NCI-H774 (cell line): Measurements from ENCODE around the gene BACH2.
"Not testable (repeated sequence)": the region's sequence is repeated elsewhere in the genome, so short reads cannot be mapped to it uniquely, and the experiment has no call there.

Experiments
- DNase-seq: peaks from one replicate; lab custom pipeline; 2025; lab: John Stamatoyannopoulos, UW

Gene BACH2

DNA sequence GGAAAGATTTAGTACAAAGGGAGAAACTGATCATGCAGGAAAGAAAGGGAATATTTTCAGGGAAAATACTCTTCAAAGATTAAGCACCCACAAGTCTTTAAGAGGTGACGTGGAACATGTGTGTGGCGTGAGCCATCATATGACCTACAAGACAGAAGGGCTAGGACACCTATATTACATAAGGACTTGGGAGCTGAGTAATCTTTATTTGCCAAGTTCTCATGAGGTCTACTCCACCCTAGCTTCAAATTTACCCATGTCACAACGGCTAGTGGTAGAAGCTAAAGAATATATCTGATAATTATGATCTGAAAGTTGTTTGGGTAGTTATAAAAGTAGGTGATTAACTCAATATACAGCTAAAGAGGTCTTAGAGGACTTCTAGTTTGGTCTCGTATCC, 234.6 kb downstream of the BACH2 start:
- no peak for DNase-seq

DNA sequence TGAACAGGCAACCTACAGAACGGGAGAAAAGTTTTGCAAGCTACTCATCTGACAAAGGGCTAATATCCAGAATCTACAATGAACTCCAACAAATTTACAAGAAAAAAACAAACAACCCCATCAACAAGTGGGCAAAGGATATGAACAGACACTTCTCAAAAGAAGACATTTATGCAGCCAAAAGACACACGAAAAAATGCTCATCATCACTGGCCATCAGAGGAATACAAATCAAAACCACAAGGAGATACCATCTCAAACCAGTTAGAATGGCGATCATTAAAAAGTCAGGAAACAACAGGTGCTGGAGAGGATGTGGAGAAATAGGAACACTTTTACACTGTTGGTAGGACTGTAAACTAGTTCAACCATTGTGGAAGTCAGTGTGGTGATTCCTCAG, 237.5 kb downstream of the BACH2 start:
- not testable (repeated sequence) for DNase-seq

DNA sequence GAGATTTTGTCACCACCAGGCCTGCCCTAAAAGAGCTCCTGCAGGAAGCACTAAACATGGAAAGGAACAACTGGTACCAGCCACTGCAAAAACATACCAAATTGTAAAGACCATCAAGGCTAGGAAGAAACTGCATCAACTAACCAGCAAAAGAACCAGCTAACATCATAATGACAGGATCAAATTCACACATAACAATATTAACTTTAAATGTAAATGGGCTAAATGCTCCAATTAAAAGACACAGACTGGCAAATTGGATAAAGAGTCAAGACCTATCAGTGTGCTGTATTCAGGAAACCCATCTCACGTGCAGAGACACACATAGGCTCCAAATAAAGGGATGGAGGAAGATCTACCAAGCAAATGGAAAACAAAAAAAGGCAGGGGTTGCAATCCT, 240.7 kb downstream of the BACH2 start:
- DNase-seq, result not testable (repeated sequence)

DNA sequence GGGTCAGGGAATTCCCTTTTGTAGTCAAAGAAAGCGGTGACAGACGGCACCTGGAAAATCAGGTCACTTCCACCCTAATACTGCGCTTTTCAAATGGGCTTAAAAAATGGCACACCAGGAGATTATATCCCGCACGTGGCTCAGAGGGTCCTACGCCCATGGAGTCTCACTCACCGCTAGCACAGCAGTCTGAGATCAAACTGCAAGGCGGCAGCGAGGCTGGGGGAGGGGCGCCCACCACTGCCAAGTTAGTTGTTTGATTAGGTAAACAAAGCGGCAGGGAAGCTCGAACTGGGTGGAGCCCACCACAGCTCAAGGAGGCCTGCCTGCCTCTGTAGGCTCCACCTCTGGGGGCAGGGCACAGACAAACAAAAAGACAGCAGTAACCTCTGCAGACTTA, 242.4 kb downstream of the BACH2 start:
- not testable (repeated sequence) for DNase-seq

DNA sequence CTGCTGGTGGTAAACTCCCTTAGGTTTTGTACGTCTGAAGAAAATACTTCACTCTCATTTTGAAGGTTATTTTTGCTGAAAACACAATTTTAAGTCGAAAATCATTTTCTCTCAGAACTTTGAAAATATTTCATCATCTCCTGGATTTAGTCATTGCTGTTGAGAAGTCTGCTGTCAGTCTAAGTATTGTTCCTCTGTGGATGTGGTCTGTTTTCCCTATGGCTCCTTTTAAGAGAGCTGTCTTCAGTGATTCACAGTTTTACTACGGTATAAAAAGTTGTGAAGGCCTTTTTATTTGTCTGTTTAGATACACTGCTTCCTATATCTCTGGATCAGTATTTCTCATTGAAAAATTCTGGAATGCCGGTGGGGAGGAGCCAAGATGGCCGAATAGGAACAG, 243.0 kb downstream of the BACH2 start:
- DNase-seq, result no peak

DNA sequence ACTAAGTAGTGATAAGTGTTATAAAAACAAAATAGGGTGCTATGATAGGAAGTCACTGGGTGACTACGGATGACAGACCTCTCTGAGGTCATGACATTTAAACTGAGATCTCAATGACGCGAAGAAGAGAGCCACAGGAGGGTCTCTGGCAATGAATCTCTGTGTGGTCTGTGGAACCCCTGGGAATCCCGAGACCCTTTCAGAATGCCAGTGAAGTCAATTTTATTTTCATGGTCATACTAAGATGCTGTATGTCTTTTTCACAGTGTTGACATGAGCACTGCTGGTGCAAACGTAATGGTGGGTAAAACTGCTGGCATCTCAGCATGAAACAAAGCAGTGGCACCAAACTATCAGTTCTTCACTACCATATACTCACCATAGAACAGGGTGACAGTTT, 247.3 kb downstream of the BACH2 start:
- DNase-seq, result no peak

DNA sequence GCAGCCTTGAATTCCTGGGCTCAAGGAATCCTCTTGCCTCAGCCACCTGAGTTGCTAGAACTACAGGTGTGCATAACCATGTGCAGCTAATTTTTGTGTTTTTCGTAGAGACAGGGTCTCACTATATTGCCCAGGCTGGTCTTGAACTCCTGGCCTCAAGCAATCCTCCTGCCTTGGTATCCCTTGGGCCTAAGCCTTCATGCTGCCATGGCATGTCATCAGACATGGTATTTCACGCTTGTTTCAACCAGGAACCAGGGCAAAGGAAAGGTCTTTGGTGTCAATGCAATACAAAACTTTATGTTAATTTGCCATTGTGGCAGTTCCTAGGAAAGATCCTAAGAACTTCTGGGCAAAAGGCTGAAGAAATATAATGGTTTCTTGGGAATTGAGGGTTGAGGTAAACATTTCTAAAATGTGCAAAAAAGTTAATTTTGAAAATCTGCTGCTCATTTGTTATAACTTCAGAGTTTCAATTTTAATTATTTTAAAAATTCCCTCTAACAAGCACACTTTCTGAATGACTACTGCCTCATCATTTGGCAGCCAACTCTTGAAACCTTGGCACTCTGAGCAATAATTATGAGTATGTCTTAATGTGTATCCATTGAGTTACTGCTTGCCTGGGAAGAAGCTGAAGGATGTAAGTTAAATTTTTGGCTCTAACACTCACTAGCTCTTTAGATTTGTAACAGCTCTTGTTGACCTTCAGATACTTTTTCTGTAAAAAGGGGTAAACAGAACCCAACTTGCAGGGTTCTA, 248.3 kb downstream of the BACH2 start:
- no peak for DNase-seq

DNA sequence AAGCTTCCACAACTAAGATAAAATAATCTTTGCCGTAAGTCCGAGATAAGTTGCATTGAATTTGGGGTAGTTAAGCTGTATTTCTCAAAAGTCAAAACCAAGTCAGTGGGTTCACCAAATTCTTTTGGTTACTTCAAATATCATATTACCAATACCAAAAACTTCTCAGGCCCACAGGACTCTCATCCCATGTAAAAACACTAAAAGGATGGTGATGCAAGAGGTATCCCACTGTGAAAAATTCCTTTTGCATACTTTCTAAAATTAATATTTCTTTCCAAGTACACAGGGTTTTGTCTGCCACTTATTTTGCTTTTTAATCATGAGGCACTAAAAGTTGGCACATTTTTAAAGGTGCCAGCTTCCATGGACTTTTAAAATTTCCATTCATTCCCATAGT, 251.1 kb downstream of the BACH2 start:
- DNase-seq, result no peak

DNA sequence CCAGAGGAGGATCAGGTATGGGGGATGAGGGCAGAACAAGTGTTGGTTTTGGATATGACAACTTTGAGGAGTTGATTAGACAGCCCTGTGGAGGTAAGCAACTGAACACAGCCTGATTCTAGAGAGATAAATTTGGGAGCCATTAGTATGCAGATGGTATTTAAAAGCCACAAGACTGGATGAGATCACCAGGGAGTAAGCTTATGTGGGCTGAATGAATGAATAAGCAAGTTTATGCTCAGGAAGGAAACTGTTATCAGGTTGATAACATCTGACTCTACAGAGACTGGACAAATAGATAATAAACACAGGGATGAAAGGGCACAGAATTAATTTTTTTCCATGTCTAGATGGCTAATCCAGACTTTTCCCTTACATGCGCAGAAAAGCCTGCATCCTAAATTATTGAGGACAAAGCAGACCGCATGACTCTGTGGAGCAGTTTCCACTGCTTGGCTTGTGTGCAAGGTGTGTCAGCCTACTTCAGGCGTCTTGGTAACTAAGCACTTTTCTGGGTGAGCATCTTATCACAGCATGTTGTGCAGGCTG, 251.7 kb downstream of the BACH2 start:
- no peak for DNase-seq

DNA sequence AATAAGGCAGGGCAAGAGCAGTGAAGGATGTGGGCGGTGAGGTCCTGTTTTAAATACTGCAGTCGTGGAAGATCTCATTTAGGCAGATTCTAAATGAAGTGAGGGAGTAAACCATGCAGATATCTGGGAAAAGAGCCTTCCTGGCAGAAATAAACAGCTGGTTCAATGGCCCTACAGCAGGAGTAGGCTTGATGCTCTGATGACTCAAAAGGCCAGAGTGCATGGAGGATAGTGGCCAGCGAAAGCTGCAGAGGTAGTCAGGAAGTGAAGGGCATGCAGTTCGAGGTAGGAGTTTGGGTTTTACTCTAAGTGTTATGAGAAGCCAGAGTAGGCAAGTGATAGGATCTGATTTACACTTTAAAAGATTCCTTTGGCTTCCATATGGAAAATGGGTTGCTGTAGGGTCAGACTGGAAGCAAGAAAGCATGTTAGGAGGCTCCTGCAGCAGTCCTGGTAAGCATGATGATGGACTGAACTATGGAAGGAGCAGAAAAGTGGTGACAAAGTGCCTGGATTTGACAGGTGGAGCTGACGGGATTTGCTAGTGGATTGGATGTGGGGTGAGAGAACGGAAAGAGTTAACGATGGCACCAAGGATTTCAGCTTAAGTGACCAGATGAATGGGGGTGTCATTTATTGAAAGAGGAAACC, 252.3 kb downstream of the BACH2 start:
- no peak for DNase-seq

DNA sequence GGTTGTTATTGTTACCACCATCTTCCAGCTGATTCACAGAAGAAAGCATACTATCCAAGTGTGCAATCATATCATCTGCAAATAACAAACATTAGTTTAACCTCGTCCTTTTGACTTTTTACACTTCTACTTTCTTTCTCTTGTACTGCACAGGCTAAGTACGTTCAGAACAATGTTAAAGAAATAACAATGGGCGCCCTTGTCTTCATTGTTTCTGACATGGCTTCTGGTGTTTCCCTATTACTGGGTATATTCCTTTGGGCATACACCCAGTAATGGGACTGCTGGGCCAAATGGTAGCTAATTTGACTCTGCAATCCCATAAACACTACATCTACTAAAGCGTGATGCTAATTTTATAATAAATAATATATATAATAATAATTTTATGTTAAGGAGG, 255.7 kb downstream of the BACH2 start:
- DNase-seq, result no peak

DNA sequence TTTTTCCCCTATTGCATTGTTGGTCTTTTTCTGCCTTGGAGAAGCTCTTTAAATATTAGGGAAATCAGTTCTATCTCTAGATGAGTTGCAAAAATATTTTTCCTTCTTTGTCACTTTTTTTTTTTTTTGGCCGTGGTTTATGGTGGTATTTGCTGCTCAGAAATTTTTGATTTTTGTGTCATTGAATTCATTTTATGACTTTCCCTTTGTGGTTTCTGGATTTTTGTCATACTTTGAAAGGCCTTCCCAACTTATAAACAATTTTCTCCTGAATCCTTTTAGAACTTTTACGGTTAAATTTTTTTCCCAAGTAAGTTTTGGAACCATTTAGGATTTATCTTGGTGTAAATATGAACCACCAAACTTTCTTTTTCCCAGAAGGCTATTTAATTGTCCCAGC, 256.7 kb downstream of the BACH2 start:
- no peak for DNase-seq

DNA sequence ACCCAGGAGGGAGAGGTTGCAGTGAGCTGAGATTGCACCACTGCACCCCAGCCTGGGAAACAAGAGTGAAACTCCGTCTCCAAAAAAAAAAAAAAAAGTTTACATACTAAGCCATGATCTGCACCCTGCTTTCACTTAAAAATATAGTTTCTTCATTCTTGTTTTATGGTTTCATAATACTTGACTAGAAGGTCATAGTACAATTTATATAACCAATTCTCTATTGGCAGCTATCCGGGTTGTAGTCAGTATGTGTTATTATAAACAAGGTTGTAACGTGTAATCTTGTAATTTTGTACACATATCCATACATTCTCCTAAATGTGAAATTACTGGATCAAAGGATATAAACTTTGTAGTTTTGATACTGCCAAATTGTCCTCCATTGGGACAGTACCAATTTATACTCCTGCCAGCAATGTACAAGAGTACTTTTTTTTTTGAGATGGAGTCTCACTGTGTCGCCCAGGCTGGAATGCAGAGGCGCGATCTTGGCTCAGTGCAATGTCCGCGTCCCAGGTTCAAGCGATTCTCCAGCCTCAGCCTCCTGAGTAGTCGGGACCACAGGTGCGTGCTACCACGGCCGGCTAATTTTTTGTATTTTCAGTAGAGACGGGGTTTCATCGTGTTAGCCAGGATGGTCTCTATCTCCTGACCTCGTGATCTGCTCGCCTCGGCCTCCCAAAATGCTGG, 257.5 kb downstream of the BACH2 start:
- DNase-seq, result no peak

DNA sequence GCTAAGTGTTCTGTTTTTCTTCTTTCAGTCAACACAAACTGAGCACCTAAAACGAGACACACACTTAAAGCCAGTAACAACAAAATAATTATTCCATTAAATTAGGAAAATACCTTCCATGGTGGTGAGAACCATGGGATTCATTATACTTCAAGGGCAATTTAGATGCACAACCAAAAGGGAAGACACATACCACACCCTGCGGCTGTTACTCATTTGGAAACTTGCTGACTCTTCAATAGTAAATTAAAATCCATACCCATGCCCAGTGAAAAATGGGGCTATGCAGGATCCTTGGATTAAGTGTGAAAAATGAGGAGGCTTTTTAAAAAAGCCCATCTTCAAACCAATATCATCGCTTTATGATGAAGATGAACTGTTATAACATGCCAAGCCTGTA, 259.7 kb downstream of the BACH2 start:
- no peak for DNase-seq

DNA sequence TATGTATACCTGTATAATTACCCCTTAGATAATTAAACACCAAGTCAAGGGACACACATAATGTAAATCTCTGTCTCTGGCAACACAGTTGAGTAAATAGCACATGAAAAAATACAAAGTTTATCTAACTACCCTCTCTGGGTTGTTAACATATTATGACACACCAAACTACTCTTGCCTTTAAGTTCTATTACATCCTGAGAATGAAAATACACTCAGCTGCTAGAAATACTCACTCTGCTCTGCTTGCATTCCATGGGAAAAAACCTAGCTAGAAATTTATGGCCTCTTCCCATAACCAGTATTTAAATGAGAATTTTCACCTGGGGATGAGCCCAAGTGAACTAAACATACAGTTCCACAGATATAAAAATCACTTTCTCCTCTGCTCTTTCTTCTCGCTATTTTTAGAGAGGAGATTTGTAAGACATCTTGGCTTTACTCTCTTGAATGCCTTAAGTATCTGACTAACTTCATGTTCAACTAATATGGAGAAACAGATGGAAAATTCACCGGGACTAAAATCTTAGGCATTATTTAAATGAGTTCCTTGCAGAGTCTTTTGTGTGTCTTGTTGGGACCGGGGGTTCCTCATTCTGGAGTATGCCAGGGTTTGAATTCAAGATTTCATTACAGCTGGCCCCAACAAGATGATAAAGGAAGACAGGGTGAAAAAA, 261.5 kb downstream of the BACH2 start:
- DNase-seq, result no peak

DNA sequence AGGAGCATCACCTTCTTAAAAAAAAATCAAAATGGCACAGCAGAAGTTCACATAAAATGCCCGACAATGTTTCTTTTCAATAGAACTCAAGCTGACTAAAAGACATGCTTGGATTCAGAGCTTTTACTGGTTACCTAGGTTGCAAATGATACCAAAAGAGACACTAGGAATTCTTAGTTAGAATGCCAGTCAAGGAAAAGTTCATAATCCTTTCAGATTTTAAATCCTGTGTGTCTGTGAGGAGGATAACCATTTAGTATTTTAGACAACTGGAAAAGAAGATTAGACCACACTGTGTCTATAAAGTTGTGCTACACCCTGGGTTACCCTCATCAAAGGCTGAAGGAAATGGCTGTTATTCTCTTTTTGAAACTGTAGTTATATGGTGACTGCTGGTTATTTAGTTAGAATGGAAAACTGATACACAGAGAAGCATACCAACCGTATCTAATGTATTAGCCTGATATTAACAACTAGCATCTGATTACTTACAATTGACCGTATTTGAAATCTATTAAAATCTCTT, 262.8 kb downstream of the BACH2 start:
- DNase-seq, result no peak

DNA sequence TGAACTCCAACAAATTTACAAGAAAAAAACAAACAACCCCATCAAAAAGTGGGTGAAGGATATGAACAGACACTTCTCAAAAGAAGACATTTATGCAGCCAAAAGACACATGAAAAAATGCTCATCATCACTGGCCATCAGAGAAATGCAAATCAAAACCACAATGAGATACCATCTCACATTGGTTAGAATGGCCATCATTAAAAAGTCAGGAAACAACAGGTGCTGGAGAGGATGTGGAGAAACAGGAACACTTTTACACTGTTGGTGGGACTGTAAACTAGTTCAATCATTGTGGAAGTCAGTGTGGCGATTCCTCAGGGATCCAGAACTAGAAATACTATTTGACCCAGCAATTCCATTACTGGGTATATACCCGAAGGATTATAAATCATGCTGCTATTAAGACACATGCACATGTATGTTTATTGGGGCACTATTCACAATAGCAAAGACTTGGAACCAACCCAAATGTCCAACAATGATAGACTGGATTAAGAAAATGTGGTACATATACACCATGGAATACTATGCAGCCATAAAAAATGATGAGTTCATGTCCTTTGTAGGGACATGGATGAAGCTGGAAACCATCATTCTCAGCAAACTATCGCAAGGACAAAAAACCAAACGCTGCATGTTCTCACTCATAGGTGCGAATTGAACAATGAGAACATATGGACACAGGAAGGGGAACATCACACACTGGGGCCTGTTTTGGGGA, 264.0 kb downstream of the BACH2 start:
- DNase-seq, result not testable (repeated sequence)

DNA sequence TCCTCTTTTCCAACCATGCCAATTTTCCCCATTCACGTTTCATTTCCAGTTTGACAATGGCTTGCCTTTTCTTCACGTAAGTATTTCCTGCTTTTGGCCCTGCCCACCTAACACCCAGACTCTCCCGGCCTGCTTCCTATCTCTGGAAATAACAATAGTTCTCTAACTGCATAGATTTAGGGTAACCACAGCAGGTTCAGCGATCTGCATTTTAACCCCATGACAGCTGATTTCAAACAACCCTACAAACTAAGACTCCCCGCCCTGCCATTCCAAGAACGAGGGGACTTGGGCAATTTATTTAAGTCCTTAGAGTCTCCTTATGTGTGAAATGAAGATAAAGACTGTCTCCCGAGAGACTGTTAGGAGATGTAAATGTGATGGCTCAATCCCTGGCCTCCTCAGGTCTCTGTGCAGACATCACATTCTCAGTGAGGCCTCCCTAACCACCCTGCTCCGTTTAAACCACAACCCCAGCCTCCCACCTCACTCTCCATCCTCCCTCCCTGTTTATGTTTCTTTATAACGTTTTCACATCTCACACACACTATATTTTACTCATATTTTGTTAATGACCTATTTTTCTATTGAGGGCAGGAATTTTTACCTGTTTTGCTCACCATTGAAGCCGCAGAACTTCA, 267.5 kb downstream of the BACH2 start:
- no peak for DNase-seq

DNA sequence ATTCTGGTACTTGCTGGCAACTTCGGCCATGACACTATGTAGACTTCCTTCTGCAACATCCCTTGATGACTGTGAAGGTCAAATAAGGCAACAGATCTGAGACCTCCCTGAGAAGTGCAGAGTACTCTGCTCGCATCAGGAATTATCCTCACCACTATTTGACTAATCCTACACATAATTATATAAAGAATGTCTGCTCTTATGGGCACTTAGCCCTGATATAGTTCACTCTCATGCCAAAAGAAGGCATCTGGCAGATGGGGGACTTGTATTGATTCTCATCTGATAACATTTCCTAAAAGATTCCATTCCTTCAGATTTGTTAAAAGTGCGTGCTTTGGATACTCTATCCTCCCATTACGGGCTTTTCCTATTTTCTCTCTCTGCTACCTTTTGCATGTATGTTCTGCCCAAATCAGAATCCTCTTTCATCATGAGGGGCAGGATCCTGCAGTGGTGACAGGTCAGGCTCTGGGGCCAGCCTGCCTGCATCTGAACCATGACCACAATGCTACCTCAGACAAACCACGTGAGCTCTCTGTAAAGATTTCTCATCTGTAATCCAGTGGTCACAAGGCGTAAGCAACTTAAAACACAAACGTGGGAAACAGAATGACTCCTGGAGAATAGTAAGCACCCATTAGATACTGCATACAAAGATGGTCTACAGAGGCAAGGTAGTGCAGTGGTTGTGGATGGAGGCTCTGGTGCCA, 268.4 kb downstream of the BACH2 start:
- DNase-seq, result no peak

DNA sequence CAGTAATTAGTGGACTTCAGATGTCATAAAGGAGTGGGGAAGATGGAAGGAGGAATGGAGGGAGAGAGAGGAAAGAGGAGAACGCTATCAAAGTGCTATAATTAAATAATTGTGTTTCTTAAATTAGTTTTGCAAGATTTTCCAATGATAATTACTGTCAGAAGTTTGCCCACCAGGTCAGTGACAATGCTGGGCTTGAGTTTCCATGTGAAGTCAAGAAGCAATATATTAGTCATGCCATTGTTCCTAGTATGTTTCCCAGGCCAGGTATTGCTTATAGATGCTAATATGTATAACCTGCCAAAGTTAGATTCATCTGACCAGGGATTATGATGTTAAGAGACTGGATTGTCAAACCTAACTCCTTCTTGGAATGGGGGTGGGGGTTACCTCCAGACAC, 270.4 kb downstream of the BACH2 start:
- no peak for DNase-seq
